GM23248 (cell line): ENCODE data around the gene PKP1. TPM values are rescaled to one million over a fixed set of nuclear protein-coding genes. Genes with fewer than 3 reads are reported as not detected.

Source experiments
- DNase-seq: peaks from one replicate; pipeline ENCODE4 v3.0.0-alpha.2; 2015
- H2AFZ ChIP-seq: fragments of 200-600 bp; sonication (generic); 2 replicates; pipeline ENCODE4 v1.6.1; 2016; ENCODE audit warnings: antibody characterized with exemption
- H3F3A ChIP-seq: fragments of 200-600 bp; sonication (generic); 2 replicates; pipeline ENCODE4 v1.6.1; 2016; ENCODE audit warnings: mild to moderate bottlenecking, antibody characterized with exemption, mixed run types; ENCODE audit not compliant: insufficient read depth
- H3K27ac ChIP-seq: fragments of 200-600 bp; sonication (generic); 2 replicates; pipeline ENCODE4 v1.5.1; 2016; ENCODE audit warnings: mild to moderate bottlenecking
- H3K27me3 ChIP-seq: fragments of 200-600 bp; sonication (generic); replicated peaks from 2 replicates; pipeline ENCODE4 v1.6.1; 2016; ENCODE audit warnings: mild to moderate bottlenecking; ENCODE audit not compliant: insufficient read depth
- H3K36me3 ChIP-seq: fragments of 200-600 bp; sonication (generic); 2 replicates; pipeline ENCODE4 v1.6.1; 2016; ENCODE audit warnings: low read depth, mild to moderate bottlenecking
- H3K4me1 ChIP-seq: fragments of 200-600 bp; sonication (generic); 2 replicates; pipeline ENCODE4 v1.6.1; 2016; ENCODE audit warnings: mild to moderate bottlenecking; ENCODE audit not compliant: insufficient read depth
- H3K4me2 ChIP-seq: fragments of 200-600 bp; sonication (generic); one replicate; pipeline ENCODE4 v1.6.1; 2016; ENCODE audit warnings: mild to moderate bottlenecking; ENCODE audit not compliant: unreplicated experiment
- H3K4me3 ChIP-seq: fragments of 200-600 bp; sonication (generic); 2 replicates; pipeline ENCODE4 v1.5.1; 2016; ENCODE audit warnings: mild to moderate bottlenecking
- H3K79me2 ChIP-seq: fragments of 200-600 bp; sonication (generic); 2 replicates; pipeline ENCODE4 v1.6.1; 2016; ENCODE audit warnings: mild to moderate bottlenecking; ENCODE audit not compliant: insufficient read depth
- H3K9ac ChIP-seq: fragments of 200-600 bp; sonication (generic); 2 replicates; pipeline ENCODE4 v1.6.1; 2016; ENCODE audit warnings: mild to moderate bottlenecking
- H3K9me2 ChIP-seq: fragments of 200-600 bp; sonication (generic); 2 replicates; pipeline ENCODE4 v1.6.1; 2016; ENCODE audit warnings: mixed run types, mild to moderate bottlenecking, moderate library complexity; ENCODE audit not compliant: insufficient read depth
- H3K9me3 ChIP-seq: fragments of 200-600 bp; sonication (generic); one replicate; pipeline ENCODE4 v1.6.1; 2017; ENCODE audit warnings: low read depth
- H4K20me1 ChIP-seq: fragments of 200-600 bp; sonication (generic); 2 replicates; pipeline ENCODE4 v1.6.0; 2016; ENCODE audit not compliant: insufficient read depth
- EZH2 ChIP-seq: fragments of 200-600 bp; sonication (generic); IDR thresholded peaks from 2 replicates; pipeline ENCODE4 v1.6.1; 2018; ENCODE audit warnings: antibody characterized with exemption, mild to moderate bottlenecking; ENCODE audit not compliant: insufficient read depth, poor library complexity, severe bottlenecking
- EZH2phosphoT487 ChIP-seq: fragments of 200-600 bp; sonication (generic); IDR thresholded peaks from 2 replicates; pipeline ENCODE4 v1.6.1; 2018; ENCODE audit warnings: antibody characterized with exemption, moderate library complexity, mild to moderate bottlenecking, low read depth; ENCODE audit not compliant: insufficient read depth
- WGBS, 2 experiments: methylation state at CpG; one replicate each; pipeline ENCODE4 v1.1.6; 2015 to 2017; ENCODE audit warnings: low lambda C conversion rate in 2 of 2, low coverage in 1 of 2; ENCODE audit errors: missing lambda C conversion rate in 2 of 2; 5-methylcytosine and 5-hydroxymethylcytosine counted together
- in situ Hi-C: fragments of 300-500 bp; cut with MboI; formaldehyde crosslinking; loops from 2 replicates; pipeline ENCODE4 v1.15.0; 2020
- polyA plus RNA-seq: library from polyadenylated mRNA; unstranded; fragments of >200 nt; fragmentation: Nextera tagmentation; extraction: Ambion mirVana; gene quantifications from 2 replicates; pipeline ENCODE4 v1.2.1, GENCODE V29; 2016
- total RNA-seq: library from RNA; depleted of rRNA; stranded (reverse); fragments of >200 nt; shearing (Covaris generic); gene quantifications from 2 replicates; pipeline ENCODE4 v1.2.3, GENCODE V29; 2014

PKP1 gene
- total and polyA plus RNA-seq, 2 experiments from 2014 or later: 0.15 to 0.43 TPM

DNA sequence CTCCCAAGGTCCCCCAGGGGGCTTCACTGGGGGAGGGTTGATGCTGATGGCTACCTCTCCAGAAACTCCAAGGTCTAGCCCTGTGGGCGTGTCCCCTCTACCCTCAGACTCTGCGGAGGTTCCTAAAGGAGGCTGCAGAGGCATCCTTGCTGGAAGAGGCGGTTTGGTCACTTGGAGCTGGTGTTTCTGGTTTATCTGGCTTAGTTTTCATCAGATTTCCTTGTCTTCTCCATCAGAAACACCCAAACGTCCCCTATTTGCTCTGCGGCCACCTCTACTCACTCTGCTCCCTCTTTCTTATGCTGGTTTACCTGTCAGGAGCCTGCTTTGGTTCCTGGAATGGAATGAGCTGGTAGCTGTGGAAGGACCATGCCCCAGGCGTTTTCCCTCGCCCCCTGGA lies 2.5 kb downstream of the PKP1 start:
- no peak overlapping the region for H2AFZ ChIP-seq
- H3K27me3 ChIP-seq: peaks cover 13% of the 10 kb centered on the region; the same call in 1 of the 2 replicates
- H3K36me3 ChIP-seq: no peaks in the 10 kb centered on the region
- no peak overlapping the region for H3K27ac ChIP-seq
- no peaks in the 10 kb centered on the region for H4K20me1 ChIP-seq
- no peak overlapping the region for H3K9ac ChIP-seq
- H3K4me2 ChIP-seq: no peak overlapping the region
- no peaks in the 10 kb centered on the region for H3F3A ChIP-seq
- H3K9me2 ChIP-seq: no peaks in the 10 kb centered on the region
- in situ Hi-C loops: no loop called here
- TF ChIP-seq EZH2phosphoT487 (no peak), EZH2 (no peak)
- H3K9me3 ChIP-seq: no peaks in the 10 kb centered on the region
- H3K79me2 ChIP-seq: no peaks in the 10 kb centered on the region
- WGBS, 2 experiments: 82 to 85% methylated on average over 7 of the region's 7 CpGs
- no peak overlapping the region for H3K4me3 ChIP-seq
- peaks cover 12% of the 10 kb centered on the region; the same call in 1 of the 2 replicates for H3K4me1 ChIP-seq
- DNase-seq: no peak

DNA sequence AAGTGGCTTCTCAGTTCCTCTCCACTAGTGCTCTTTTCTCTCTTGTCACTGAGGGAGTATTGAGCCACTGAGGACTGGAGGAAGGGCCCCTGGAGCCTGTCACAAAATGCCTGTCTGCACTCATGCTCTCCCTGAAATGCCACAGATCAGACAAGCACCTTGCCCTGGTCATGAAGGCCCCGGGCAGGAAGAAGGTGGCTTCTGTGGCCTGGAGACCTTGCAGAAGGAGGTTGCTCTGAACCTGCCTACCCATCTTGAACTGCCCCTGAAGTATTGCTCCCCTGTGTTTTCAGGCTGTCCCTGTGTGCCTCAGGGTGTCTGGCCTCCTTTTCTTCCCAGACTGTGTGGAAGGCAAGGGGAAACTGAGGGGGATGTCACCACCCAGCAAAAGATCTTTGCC lies 3.1 kb downstream of the PKP1 start:
- no peak overlapping the region for H2AFZ ChIP-seq
- in situ Hi-C loops: no loop called here
- H3K4me2 ChIP-seq: no peak overlapping the region
- H3K27me3 ChIP-seq: peaks cover 13% of the 10 kb centered on the region; the same call in 1 of the 2 replicates
- no peak overlapping the region for H3K27ac ChIP-seq
- no peaks in the 10 kb centered on the region for H3F3A ChIP-seq
- no peaks in the 10 kb centered on the region for H4K20me1 ChIP-seq
- no peaks in the 10 kb centered on the region for H3K9me3 ChIP-seq
- no peaks in the 10 kb centered on the region for H3K9me2 ChIP-seq
- TF ChIP-seq EZH2phosphoT487 (no peak), EZH2 (no peak)
- H3K79me2 ChIP-seq: no peaks in the 10 kb centered on the region
- H3K4me1 ChIP-seq: peaks cover 12% of the 10 kb centered on the region; the same call in 1 of the 2 replicates
- 31 to 64% methylated on average over 1 of the region's 1 CpG for WGBS, 2 experiments
- H3K36me3 ChIP-seq: no peaks in the 10 kb centered on the region
- no peak for DNase-seq
- no peak overlapping the region for H3K4me3 ChIP-seq
- H3K9ac ChIP-seq: no peak overlapping the region

DNA sequence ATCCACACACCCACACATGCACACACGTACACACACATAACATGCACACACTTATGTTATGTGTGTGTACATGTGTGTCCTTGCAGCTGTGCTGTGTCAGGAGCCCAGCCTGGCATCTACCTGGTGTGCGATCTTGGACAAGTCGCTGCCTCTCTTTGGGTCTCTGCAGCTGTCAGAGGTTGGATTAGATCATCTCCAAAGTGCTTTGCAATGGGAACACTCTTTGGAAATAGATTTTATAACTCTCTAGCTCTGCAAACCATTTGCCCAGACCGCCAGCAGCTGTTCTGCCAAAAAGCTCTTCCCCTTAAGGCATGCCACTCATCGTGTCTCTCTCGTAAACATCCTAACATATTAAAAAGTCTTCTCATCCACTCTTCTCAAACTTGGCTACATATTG lies 4.7 kb downstream of the PKP1 start:
- Histone ChIP-seq H3K9me3 (no peaks in the 10 kb centered on the region), H3K4me1 (peaks cover 9% of the 10 kb centered on the region; the same call in 1 of the 2 replicates), H3K9ac (no peak overlapping the region), H3K27me3 (peaks cover 13% of the 10 kb centered on the region; the same call in 1 of the 2 replicates), H2AFZ (no peak overlapping the region), H4K20me1 (no peaks in the 10 kb centered on the region), H3K27ac (no peak overlapping the region), H3K4me2 (no peak overlapping the region), H3K4me3 (no peak overlapping the region), H3F3A (no peaks in the 10 kb centered on the region), H3K9me2 (no peaks in the 10 kb centered on the region), H3K36me3 (no peaks in the 10 kb centered on the region), H3K79me2 (no peaks in the 10 kb centered on the region)
- WGBS, 2 experiments: 37 to 42% methylated on average over 6 of the region's 6 CpGs
- in situ Hi-C loops: no loop called here
- no peak for DNase-seq
- TF ChIP-seq EZH2 (no peak), EZH2phosphoT487 (no peak)

GRCh38 chr1:201288765-201289164 lies 5.5 kb downstream of the PKP1 start:
- in situ Hi-C loops: no loop called here
- Histone ChIP-seq H3K9me2 (no peaks in the 10 kb centered on the region), H3K27me3 (peaks cover 13% of the 10 kb centered on the region; the same call in 1 of the 2 replicates), H3K79me2 (no peaks in the 10 kb centered on the region), H3K36me3 (no peaks in the 10 kb centered on the region), H3K9me3 (no peaks in the 10 kb centered on the region), H4K20me1 (no peaks in the 10 kb centered on the region), H3K27ac (no peak overlapping the region), H3K4me2 (no peak overlapping the region), H3K9ac (no peak overlapping the region), H2AFZ (no peak overlapping the region), H3F3A (no peaks in the 10 kb centered on the region), H3K4me3 (no peak overlapping the region), H3K4me1 (peaks cover 7% of the 10 kb centered on the region; the same call in 1 of the 2 replicates)
- no peak for TF ChIP-seq EZH2phosphoT487
- no peak for TF ChIP-seq EZH2
- 61% methylated on average over 7 of the region's 7 CpGs for WGBS, 2 experiments
- no peak for DNase-seq

DNA sequence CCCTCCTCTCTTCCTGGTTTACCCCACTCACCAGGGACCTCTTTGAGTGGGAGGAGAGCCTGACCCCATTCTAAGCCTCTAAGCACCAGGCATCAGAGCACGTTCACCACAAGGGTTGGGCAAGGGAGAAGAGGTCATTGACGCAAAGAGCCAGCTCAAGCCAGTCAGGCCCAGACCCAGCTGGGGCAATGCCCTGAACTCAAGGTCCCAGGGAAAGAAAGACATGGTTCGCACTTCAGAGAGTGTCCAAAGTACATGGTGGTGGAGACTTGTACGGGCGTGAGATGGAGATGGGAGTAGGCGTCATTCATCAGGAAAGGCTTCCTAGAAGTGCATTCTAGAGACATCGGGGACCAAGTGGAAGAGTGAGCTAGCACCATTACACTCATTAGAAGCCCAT lies 7.2 kb downstream of the PKP1 start:
- Histone ChIP-seq H3K4me2 (no peak overlapping the region), H3K36me3 (no peaks in the 10 kb centered on the region), H3K9me3 (no peaks in the 10 kb centered on the region), H3K9ac (no peak overlapping the region), H3K79me2 (no peaks in the 10 kb centered on the region), H3F3A (peaks cover 9% of the 10 kb centered on the region), H3K9me2 (no peaks in the 10 kb centered on the region), H2AFZ (no peak overlapping the region), H3K4me1 (peaks cover 11% of the 10 kb centered on the region), H4K20me1 (no peaks in the 10 kb centered on the region), H3K27me3 (peaks cover 9% of the 10 kb centered on the region; the same call in 1 of the 2 replicates), H3K27ac (no peak overlapping the region), H3K4me3 (no peak overlapping the region)
- DNase-seq: no peak
- in situ Hi-C loops: no loop called here
- 95 to 97% methylated on average over 7 of the region's 7 CpGs for WGBS, 2 experiments
- TF ChIP-seq EZH2: no peak
- no peak for TF ChIP-seq EZH2phosphoT487
